HG03439 (cell line): ENCODE data around the gene EDNRA.
A peak's percentile ranks its signal among the peaks of the same experiment; 100 is the strongest.

Source experiments
- ATAC-seq: cut with Tn5 transposase; IDR thresholded peaks from one replicate; pipeline ENCODE4 v1.9.1; 2021; ENCODE audit warnings: mild to moderate bottlenecking, moderate library complexity; ENCODE audit not compliant: unreplicated experiment

Gene EDNRA

GRCh38 chr4:147496500-147496899 is 15.6 kb downstream of the EDNRA start:
- ATAC-seq: no peak

- no peak for ATAC-seq
Observed at GRCh38 chr4:147498031-147498660, 17.2 kb downstream of the EDNRA start.

GRCh38 chr4:147508346-147508745 is 27.4 kb downstream of the EDNRA start:
- ATAC-seq: no peak

GRCh38 chr4:147509386-147509785 is 28.5 kb downstream of the EDNRA start:
- no peak for ATAC-seq

GRCh38 chr4:147510962-147511668 is 30.2 kb downstream of the EDNRA start:
- no peak for ATAC-seq

- ATAC-seq: no peak
Observed at GRCh38 chr4:147513091-147513490, 32.2 kb downstream of the EDNRA start.

GRCh38 chr4:147513952-147514351 is 33.1 kb downstream of the EDNRA start:
- ATAC-seq: no peak

GRCh38 chr4:147515220-147515936 is 34.5 kb downstream of the EDNRA start:
- ATAC-seq: no peak

GRCh38 chr4:147516133-147516532 is 35.2 kb downstream of the EDNRA start:
- ATAC-seq: no peak

GRCh38 chr4:147518086-147518485 is 37.2 kb downstream of the EDNRA start:
- no peak for ATAC-seq

- ATAC-seq: peak; percentile 88
Observed at GRCh38 chr4:147518846-147519767, 38.2 kb downstream of the EDNRA start.

- no peak for ATAC-seq
Observed at GRCh38 chr4:147524601-147525000, 43.7 kb downstream of the EDNRA start.

GRCh38 chr4:147525494-147526271 is 44.8 kb downstream of the EDNRA start:
- ATAC-seq: no peak

GRCh38 chr4:147526272-147526654 is 45.4 kb downstream of the EDNRA start:
- no peak for ATAC-seq

GRCh38 chr4:147528054-147528453 is 47.2 kb downstream of the EDNRA start:
- no peak for ATAC-seq

- ATAC-seq: no peak
Observed at GRCh38 chr4:147530134-147530533, 49.2 kb downstream of the EDNRA start.

- ATAC-seq: no peak
Observed at GRCh38 chr4:147530723-147531122, 49.8 kb downstream of the EDNRA start.

- no peak for ATAC-seq
Observed at GRCh38 chr4:147532896-147533295, 52.0 kb downstream of the EDNRA start.

GRCh38 chr4:147533331-147533730 is 52.4 kb downstream of the EDNRA start:
- ATAC-seq: no peak

GRCh38 chr4:147535124-147535523 is 54.2 kb downstream of the EDNRA start:
- no peak for ATAC-seq
